ENCODE data around the gene OR1M1.
"Not testable (repeated sequence)": the region's sequence is repeated elsewhere in the genome, so short reads cannot be mapped to it uniquely, and the experiment has no call there.

OR1M1 gene

GRCh38 chr19:9086761-9087160 lies at the start of gene OR1M1:
Gene OR1M1, plus strand, starts transcription at chr19:9087061. Its CDS starts 6,184 bp downstream, at chr19:9093245.
- no peak for DNase-seq

- no peak for DNase-seq
These were observed 49.3 kb upstream of the OR1M1 start for GRCh38 chr19:9037400-9038062.

- DNase-seq, result no peak
These were observed 47.1 kb upstream of the OR1M1 start for GRCh38 chr19:9039728-9040127.

- DNase-seq, result no peak
These were observed 46.7 kb upstream of the OR1M1 start for GRCh38 chr19:9040131-9040530.

- DNase-seq, result no peak
These were observed 45.8 kb upstream of the OR1M1 start for GRCh38 chr19:9041023-9041422.

- DNase-seq, result no peak
These were observed 43.3 kb upstream of the OR1M1 start for GRCh38 chr19:9043524-9043923.

GRCh38 chr19:9044449-9044848 lies 42.4 kb upstream of the OR1M1 start:
- DNase-seq, result no peak

GRCh38 chr19:9046694-9047093 lies 40.2 kb upstream of the OR1M1 start:
- DNase-seq, result no peak

- no peak for DNase-seq
These were observed 34.0 kb upstream of the OR1M1 start for GRCh38 chr19:9052894-9053293.

GRCh38 chr19:9053674-9054073 lies 33.2 kb upstream of the OR1M1 start:
- not testable (repeated sequence) for DNase-seq

GRCh38 chr19:9054207-9054606 lies 32.7 kb upstream of the OR1M1 start:
- DNase-seq, result no peak

- DNase-seq, result no peak
These were observed 32.1 kb upstream of the OR1M1 start for GRCh38 chr19:9054765-9055164.

- DNase-seq, result not testable (repeated sequence)
These were observed 30.7 kb upstream of the OR1M1 start for GRCh38 chr19:9056131-9056530.

GRCh38 chr19:9057505-9058258 lies 29.2 kb upstream of the OR1M1 start:
- no peak for DNase-seq

- DNase-seq, result no peak
These were observed 27.8 kb upstream of the OR1M1 start for GRCh38 chr19:9058905-9059667.

- DNase-seq, result no peak
These were observed 26.1 kb upstream of the OR1M1 start for GRCh38 chr19:9060564-9061340.

GRCh38 chr19:9061879-9062278 lies 25.0 kb upstream of the OR1M1 start:
- DNase-seq, result no peak

- no peak for DNase-seq
These were observed 21.3 kb upstream of the OR1M1 start for GRCh38 chr19:9065457-9066014.

GRCh38 chr19:9070066-9070465 lies 16.8 kb upstream of the OR1M1 start:
- no peak for DNase-seq

- not testable (repeated sequence) for DNase-seq
These were observed 15.1 kb upstream of the OR1M1 start for GRCh38 chr19:9071720-9072119.

GRCh38 chr19:9073806-9074205 lies 13.1 kb upstream of the OR1M1 start:
- no peak for DNase-seq
